ENCODE measurements around the gene DPYD.

DNA sequence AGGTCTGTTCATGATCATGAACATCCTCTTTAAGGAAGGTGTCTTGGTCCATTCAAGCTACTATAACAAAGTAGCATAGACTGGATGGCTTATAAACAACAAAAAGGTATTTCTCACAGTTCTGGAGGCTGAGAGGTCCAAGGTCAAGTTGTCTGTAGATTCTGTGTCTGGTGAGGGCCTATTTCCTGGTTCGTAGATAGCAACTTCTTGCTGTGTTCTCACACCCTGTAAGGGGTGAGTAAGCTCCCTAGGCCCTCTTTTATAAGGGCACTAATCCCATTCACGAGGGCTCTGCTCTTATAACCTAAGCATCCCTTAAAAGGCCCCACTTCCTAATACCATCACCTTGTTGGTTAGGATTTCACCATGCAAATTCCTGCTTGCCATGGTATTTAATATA lies 851.5 kb downstream of the DPYD start:
- TF ChIP-seq POLR2A (IDR thresholded peaks at IDR 0.05) = no peak
- TF ChIP-seq, protein P1, sequence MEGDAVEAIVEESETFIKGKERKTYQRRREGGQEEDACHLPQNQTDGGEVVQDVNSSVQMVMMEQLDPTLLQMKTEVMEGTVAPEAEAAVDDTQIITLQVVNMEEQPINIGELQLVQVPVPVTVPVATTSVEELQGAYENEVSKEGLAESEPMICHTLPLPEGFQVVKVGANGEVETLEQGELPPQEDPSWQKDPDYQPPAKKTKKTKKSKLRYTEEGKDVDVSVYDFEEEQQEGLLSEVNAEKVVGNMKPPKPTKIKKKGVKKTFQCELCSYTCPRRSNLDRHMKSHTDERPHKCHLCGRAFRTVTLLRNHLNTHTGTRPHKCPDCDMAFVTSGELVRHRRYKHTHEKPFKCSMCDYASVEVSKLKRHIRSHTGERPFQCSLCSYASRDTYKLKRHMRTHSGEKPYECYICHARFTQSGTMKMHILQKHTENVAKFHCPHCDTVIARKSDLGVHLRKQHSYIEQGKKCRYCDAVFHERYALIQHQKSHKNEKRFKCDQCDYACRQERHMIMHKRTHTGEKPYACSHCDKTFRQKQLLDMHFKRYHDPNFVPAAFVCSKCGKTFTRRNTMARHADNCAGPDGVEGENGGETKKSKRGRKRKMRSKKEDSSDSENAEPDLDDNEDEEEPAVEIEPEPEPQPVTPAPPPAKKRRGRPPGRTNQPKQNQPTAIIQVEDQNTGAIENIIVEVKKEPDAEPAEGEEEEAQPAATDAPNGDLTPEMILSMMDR (IDR thresholded peaks at IDR 0.05) = no peak
- no peak for TF ChIP-seq EP300 (IDR thresholded peaks at IDR 0.05)

Data from sigmoid colon (tissue), 4 donors.